ENCODE results near the gene SLC2A10.

- TF ChIP-seq CTCF (IDR thresholded peaks at IDR 0.05) (no peak), POLR2A (IDR thresholded peaks at IDR 0.05) (no peak)
Measured at GRCh38 chr20:46660487-46660886, 49.0 kb upstream of the SLC2A10 start.

All from esophagus squamous epithelium (tissue), 4 donors.